ENCODE data around the gene BRWD1.

BRWD1 gene

GRCh38 chr21:39197448-39198233 is 115.8 kb downstream of the BRWD1 start:
- no peak for DNase-seq (ENCODE audit: low spot score)
- TF ChIP-seq CTCF (IDR thresholded peaks at IDR 0.05; ENCODE audit: extremely low read depth, missing control alignments), result no peak

GRCh38 chr21:39196838-39197237 is 116.6 kb downstream of the BRWD1 start:
- no peak for DNase-seq (ENCODE audit: low spot score)
- TF ChIP-seq CTCF (IDR thresholded peaks at IDR 0.05; ENCODE audit: extremely low read depth, missing control alignments), result no peak

GRCh38 chr21:39196310-39196709 is 117.1 kb downstream of the BRWD1 start:
- no peak for TF ChIP-seq CTCF (IDR thresholded peaks at IDR 0.05; ENCODE audit: extremely low read depth, missing control alignments)
- DNase-seq (ENCODE audit: low spot score), result no peak

- no peak for TF ChIP-seq CTCF (IDR thresholded peaks at IDR 0.05; ENCODE audit: extremely low read depth, missing control alignments)
- no peak for DNase-seq (ENCODE audit: low spot score)
These were observed 120.1 kb downstream of the BRWD1 start for GRCh38 chr21:39193380-39193779.

GRCh38 chr21:39189857-39190604 is 123.4 kb downstream of the BRWD1 start:
- DNase-seq (ENCODE audit: low spot score), result no peak
- no peak for TF ChIP-seq CTCF (IDR thresholded peaks at IDR 0.05; ENCODE audit: extremely low read depth, missing control alignments)

GRCh38 chr21:39188521-39189139 is 124.8 kb downstream of the BRWD1 start:
- no peak for DNase-seq (ENCODE audit: low spot score)
- no peak for TF ChIP-seq CTCF (IDR thresholded peaks at IDR 0.05; ENCODE audit: extremely low read depth, missing control alignments)

- no peak for TF ChIP-seq CTCF (IDR thresholded peaks at IDR 0.05; ENCODE audit: extremely low read depth, missing control alignments)
- no peak for DNase-seq (ENCODE audit: low spot score)
These were observed 126.3 kb downstream of the BRWD1 start for GRCh38 chr21:39187141-39187540.
